IPS-18c (cell line): ENCODE data around the gene CDH16.
"Not testable (repeated sequence)": the region's sequence is repeated elsewhere in the genome, so short reads cannot be mapped to it uniquely, and the experiment has no call there.

Experiments
- H3K4me3 ChIP-seq: 2 replicates; pipeline ENCODE4 v1.7.0; 2013; ENCODE audit warnings: low read depth, mild to moderate bottlenecking, low read length, moderate library complexity; ENCODE audit not compliant: insufficient read depth
- H3K9me3 ChIP-seq: one replicate; pipeline ENCODE4 v1.6.1; 2013; ENCODE audit warnings: mild to moderate bottlenecking, low read length, moderate library complexity; ENCODE audit not compliant: control insufficient read depth, insufficient read depth

Gene CDH16

DNA sequence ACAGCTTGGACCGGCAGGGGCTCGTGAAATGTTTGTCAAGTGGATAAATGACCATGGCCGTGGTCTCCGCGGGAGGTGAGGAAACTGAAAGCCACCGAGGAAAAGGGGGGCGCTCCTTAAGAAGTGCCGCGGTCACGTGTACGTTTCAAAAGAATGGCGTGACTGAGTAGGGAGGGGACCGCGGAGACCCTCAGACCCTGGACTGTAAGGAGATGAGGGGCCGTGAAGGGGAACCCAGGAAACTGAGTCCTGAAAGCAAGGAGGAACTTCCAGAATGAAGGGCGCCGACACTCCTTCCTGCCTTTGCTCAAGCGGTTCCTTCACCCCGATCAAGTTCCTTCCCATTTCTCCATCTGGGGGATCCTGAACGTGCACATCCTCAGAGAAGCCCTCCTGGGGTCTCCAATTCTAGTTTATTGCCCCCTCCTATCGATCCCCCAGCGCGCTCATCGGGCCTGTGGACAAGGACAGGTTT, 16.2 kb upstream of the CDH16 start:
- not testable (repeated sequence) for H3K9me3 ChIP-seq
- H3K4me3 ChIP-seq = peak overlapping the region; percentile 89

DNA sequence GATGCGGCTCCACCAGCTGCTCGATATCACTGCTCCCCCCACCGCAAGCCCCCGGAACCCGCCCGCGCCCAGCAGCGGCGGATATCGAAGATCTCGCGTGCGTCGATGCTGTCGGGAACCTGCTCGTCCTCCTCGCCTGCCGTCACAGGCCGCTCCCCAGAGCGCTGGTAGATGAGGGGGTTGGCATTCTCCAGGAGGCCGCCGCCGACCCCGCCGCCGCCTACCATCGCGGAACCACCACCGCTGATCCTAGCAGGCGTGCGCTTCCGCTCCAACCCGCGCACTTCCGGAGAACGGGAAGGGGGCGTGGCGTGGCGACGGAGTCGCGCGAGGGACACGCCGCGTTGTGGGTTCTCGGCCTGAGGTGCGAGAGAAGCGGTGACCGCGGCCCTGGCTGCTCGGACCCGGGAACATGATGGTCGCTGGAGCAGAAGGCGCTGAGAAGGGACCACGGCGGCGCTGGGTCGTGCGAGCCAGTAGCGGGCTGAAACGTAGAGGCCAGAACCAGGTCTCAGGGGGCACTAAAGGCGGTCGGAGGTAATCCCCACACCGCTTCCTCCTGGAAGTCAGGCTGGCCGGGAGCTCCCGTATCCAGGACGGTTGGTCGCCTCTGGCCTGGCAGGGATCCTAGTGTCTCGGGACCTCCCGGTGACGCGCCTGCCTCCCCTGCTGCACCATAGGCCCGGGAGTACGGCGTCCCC, 15.6 kb upstream of the CDH16 start, which contains the start of gene CIAO2B:
CIAO2B (minus strand) TSS at position 265 of the 701 bp plus-strand sequence; CDS start at position 227, 38 bp downstream.
- Histone ChIP-seq H3K9me3 (no peaks in the 10 kb centered on the region), H3K4me3 (peak within 1 kb of the TSS; percentile 89)

DNA sequence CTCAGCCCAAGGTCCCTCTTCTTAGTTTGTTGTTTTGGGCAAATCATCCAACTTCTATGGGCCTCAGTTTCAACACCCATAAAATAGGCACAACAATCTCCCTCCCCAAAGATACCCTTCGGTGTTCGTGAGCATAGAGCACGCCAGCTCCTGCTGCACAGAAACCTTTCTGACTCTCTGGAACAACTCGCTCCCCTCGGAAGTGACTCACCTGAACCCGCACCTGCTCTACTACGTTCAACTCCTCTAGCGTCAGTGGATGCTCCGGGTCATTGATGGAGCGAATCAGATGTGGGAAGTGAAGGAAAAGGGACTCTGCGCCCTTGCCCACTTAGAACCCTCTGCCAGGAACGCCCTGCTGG, 15.1 kb upstream of the CDH16 start:
- Histone ChIP-seq H3K9me3 (no peaks in the 10 kb centered on the region), H3K4me3 (peak overlapping the region; percentile 89)

DNA sequence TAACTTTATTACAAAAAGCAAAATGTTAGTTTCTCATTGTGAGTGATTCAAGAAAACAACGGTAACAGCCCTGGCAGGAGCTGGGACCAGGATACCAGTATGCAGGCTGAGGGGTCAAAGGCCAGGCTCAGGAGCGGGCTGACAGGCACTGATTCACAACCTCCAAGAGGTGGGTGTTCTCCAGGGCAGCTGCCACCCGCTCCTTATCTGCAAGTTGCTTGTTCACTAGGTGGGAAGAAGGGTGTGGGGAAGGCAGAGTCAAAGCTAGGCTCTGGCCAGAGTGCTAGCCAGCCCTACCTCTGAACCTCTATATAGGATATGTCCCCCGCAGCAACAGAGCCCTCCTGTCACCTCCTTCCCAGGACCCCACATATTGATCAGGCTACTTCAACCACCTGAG, 13.4 kb upstream of the CDH16 start:
- Histone ChIP-seq H3K9me3 (no peaks in the 10 kb centered on the region), H3K4me3 (no peak overlapping the region)

DNA sequence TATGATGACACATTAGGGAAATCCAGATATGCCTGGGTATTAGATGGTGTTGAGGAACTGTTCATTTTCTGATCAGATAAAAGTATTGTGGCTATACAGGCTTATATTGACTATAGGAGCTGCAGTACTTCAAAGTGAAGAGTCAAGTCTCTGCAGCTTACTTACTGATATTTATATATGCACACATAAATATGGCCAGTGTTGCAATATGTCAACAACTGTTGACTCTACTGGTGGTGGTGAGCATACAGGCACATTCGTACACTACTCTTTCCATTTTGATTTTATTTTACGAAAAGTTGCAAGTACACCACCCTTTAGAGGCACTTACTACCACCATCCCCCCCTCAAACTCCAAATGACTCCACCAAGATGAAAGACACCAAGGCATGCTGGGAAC, 13.0 kb upstream of the CDH16 start:
- H3K4me3 ChIP-seq = no peak overlapping the region
- H3K9me3 ChIP-seq = no peaks in the 10 kb centered on the region

DNA sequence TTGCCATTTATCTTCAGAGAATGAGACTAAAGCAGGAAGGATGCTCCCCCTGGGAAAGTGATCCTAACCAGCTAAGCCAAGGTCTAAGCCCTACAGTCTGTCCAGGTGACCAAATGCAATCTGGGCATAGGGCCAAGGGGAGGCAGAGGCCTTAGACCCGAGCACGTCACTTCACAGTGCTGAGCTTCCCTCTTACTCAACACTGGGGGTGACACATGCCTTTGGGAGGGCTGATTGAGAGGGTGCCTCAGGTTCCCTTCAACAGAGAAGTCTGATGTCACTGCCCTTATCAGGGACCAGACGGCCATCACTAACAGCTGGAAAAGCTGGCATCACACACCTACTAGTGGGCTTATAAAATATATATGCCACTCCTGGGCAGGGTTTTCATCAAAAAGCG, 11.5 kb upstream of the CDH16 start:
- Histone ChIP-seq H3K4me3 (no peak overlapping the region), H3K9me3 (no peaks in the 10 kb centered on the region)

DNA sequence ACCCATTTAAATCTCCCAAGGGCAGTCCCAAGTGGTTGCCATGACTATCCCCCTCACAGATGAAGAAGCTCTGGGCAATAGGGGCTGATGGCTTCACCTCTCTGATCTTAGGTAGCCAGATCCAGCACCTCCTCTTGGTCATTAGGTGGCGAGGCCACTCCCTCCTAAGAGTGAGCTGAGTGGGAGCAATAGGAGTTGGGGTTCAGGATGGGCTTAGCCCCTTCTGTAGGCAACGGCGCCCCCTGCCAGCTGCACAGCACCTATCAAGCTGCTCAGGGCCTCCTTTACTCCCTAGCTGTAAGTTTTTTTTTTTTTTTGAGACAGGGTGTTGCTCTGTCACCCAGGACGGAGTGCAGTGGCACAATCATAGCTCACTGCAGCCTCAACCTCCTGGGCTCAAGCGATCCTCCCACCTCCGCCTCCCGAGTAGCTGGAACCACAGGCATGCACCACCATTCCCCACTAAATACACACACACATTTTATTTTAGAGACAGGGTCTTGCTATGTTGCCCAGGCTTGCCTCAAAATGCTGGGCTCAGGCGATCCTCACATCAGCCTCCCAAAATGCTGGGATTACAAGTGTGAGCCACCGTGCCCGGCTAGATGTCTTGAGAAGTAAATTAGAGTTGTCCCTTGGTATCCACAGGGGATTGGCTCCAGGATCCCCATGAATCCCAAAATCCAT, 10.2 kb upstream of the CDH16 start:
- Histone ChIP-seq H3K9me3 (no peaks in the 10 kb centered on the region), H3K4me3 (no peak overlapping the region)

DNA sequence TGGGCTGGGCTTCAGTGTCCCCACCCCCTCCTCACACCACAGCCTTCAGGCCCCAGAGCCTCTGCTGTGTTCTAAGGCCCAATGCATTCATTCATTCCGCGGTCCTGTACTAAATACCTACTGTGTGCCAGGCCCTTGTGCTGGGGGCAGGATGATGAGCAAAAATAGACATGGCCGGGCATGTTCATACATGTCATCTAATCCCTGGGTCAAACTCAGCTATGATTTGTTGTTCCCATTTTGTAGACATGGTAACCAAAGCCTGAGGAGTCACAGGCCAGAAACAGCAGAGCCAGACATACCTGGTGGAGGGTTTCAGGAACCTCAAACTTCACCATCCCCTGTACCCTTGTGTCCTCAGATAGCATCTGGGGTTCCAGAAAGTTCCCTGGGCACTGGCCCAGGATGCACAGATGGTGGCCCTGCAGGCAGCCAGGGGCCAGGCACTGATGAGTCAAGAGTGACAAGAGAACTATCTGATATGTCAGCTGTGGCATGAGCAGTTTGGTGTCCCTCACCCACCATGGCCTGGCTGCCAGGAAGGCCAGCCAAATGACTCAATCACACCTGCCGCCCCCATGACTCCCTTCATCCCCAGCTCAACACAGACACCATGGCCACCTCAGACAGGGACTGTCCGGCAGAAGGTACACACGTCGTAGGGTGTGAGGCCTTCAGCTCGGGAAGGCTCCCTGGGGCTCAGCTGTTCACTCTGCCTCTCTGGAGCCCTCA, 9.4 kb upstream of the CDH16 start:
- H3K4me3 ChIP-seq = no peak overlapping the region
- no peaks in the 10 kb centered on the region for H3K9me3 ChIP-seq

DNA sequence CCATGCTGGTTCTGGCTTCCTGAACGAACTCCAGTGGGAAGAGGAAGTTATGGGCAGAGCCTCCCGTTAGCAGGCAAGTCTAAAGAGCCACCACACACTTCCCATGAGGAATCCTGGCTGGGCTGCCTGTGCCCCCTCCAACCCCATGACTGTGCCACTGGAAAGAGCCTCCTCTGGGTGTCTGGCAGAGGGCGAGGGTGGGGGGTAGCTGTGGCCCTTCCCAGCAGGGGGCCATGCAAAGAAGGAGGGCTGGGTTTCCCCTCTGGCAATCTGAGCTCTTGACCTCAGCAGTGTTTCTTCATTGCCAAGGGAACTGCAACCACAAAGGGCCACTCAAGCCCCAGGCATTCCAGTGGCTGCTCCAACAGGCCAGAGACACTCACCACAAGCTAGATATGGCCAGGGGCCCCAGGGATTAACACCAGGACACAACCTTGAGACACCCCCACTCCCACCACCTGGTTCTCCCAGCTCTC, 8.3 kb upstream of the CDH16 start:
- H3K4me3 ChIP-seq = no peak overlapping the region

DNA sequence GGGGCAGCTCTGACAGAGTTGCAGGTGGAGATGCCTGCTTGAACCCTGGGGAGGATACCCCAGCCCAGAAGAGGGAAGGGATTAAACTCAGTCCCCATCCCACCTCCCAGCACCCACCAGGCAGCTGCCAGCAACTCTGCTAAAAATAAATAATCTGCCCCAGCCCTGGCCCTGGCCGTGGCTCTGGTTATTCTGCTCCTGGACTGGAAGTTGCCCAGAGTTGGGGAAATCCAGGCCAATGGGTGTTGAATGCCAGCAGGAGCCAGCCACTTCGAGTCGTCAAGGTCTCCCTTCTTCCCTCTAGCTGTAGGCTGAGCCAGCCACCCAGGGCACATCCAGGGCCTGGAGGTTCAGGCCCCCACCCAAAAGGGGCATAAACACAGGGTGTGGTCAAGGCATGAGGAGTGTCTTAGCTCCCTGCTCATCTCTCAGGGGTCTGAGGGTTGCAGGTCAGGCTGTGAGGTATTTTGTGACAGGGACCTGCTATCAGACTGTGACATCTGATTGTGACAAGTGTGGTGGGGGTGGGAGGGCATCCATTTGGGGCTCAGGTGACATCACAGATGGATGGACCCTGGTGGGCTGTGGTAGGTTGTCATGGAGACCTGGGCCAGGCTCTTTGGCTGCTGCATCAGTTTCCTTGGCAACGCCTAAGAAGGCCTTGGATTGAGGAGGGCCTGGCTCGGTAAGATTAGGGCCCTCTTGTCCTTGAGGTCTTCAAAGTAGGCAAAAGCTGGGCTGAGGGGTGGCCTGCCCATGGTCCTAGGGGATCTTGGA, 7.7 kb upstream of the CDH16 start:
- Histone ChIP-seq H3K4me3 (no peak overlapping the region), H3K9me3 (no peaks in the 10 kb centered on the region)

More for the DNA sequence above, 8.3 kb upstream of the CDH16 start:
- no peaks in the 10 kb centered on the region for H3K9me3 ChIP-seq

DNA sequence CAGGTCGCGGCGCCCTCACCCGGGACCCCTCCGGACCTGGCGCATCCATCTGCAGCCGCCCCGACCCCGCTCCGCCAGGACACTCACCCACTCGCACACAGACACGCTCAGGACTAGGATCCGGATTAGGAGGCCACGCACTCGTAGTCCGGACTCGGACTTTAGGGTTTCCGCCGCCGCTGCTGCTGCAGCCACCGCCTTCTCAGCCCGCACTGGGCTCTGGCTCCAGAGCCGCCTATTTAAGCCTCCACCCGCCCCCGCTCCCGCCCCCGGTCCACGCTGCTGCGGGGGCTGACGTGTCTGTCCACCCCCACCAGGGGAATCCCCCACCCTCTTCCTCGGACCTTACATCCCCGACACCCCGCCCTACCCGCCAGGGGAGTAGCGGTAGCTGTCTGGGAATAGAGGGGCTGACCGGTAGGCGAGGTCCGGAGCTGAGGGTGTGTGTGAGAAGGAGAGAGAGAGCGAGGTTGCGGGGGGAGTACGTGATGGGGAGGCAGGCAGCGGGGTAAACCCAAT, 6.7 kb upstream of the CDH16 start, which contains the start of gene RRAD:
RRAD (minus strand) TSS at position 214 of the 519 bp plus-strand sequence. CDS start 356 bp downstream, outside the sequence.
- Histone ChIP-seq H3K9me3 (no peaks in the 10 kb centered on the region), H3K4me3 (peak within 1 kb of the TSS; percentile 61)

DNA sequence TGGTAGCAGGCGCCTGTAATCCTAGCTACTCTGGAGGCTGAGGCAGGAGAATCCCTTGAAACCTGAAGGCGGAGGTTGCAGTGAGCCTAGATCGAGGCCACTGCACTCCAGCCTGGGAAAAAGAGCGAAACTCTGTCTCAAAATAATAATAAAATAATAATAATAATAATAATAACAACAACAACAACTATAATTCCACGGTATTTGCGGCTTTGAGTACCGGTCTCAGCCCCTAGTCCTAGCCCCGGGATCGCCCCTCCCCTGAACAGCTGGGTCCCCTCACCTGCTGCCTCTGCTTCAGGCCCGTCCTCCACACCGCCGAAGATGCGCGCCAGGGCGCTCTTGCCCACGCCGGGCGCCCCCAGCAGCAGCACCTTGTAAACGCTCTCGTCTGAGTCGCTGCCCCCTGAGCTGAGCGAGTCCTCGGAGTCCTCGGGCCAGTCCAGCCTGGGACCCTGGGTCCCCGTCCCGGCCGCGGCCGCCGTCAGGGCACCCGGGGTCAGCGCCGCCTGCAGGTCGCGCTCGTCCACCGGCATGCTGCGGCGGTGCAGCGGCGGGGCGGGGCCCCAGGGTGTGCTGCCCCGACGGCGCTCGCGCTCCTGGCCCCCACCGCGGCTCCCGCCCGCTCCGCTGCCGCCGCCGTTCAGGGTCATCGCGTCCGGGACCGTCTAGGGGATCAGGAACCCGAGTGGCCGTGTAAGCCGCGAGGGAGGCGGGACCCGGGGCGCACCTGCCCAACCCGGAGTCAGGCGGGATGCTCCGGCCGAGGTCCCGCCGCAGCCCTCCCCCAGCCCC, 6.0 kb upstream of the CDH16 start:
- no peaks in the 10 kb centered on the region for H3K9me3 ChIP-seq
- H3K4me3 ChIP-seq = peak overlapping the region; percentile 61

DNA sequence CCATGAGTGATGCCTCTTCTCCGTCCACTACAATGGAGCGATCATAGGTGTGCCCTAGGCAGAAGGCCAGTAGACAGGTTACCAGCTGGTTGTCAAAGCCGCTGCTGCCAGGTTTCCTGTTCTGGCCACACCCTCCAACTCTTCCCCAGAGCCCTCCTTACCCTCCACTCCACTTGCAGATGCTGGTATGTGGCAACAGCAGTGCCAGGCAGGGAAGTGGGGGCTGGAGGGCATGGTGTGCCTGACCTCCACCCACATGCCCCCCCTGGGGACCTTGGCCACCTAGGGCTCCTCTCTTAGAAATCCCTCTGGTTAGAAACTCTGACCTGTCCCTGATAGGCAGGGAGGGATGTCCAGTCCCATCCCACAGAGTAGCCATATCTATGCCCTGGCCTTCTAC, 5.2 kb upstream of the CDH16 start:
- Histone ChIP-seq H3K4me3 (no peak overlapping the region), H3K9me3 (no peaks in the 10 kb centered on the region)

DNA sequence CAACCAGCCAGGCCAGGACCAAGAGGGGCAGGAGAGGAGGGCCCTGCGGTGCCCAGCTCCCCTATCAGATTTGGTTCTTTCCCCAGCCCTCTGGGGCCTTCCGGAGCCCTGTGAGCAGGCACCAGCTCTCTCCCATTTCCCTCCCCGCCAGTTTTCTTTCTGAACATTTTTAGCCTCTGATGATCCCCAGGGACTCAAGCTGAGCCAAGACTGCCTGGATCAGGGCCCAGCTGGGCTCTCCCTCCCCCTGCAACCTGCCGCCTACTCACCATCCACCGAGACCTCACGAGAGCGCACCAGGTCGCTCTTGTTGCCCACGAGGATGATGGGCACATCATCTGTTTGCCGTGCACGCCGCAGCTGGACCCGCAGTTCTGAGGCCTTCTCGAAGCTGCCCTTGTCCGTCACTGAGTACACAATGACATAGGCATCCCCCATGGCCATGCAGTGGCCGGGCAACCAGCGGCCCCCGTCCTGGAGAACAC, 4.6 kb upstream of the CDH16 start:
- Histone ChIP-seq H3K9me3 (no peaks in the 10 kb centered on the region), H3K4me3 (no peak overlapping the region)

DNA sequence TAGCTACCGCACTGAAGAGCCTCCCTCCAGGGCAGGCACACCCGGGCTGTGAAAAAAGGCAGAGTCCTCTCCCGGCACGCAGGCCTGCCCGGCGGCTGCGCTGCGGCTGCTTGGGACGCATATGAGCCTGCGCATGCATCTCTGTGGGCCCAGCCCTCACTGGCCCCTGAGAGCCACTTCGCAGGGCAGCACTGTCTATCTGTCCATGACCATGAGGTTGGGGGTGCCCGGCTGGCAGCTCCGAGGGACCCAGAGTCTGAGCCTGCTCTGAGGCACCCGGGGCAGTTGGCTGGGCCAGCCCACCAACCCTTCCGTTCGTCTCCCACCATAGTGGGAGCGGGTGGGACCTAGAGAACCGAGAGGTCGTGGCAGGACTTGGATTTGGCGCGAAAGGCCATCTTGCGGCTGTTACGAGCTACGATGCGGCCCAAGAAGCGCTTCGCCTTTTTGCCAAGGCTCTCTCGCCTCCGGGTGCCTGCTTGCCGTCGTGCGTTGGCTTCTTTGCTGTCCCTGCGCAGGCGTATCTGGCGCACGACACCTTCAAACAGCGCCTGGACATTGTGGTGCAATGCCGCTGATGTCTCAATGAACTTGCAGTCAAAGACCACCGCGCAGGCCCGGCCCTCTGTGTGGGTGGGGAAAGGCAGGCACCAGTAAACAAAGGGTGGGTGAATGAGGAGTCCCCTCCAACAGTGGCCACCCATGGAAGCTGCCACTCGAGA, 3.2 kb upstream of the CDH16 start:
- Histone ChIP-seq H3K4me3 (no peak overlapping the region), H3K9me3 (no peaks in the 10 kb centered on the region)
